Stomach (tissue), 9 donors: Measurements from ENCODE around the gene SEH1L. TPM values are rescaled to one million over a fixed set of nuclear protein-coding genes. Genes with fewer than 3 reads are reported as not detected.

ENCODE experiments used
- DNase-seq, 2 donors: peaks; one replicate each; pipeline versions ENCODE4 v3.0.0 to v3.0.0-alpha.2; 2013 to 2019
- H3K27ac ChIP-seq, 5 donors: fragments of 200-600 bp in 4 of 5; sonication (generic) in 4 of 5; one replicate each; pipeline ENCODE4 v1.5.1; 2013 to 2019; ENCODE audit warnings: mild to moderate bottlenecking in 1 of 5, moderate library complexity in 1 of 5
- H3K27me3 ChIP-seq, 3 donors: fragments of 200-600 bp; sonication (generic); one replicate each; pipeline ENCODE4 v1.5.1; 2017 to 2019; ENCODE audit warnings: mixed run types in 1 of 3
- H3K36me3 ChIP-seq, 4 donors: fragments of 200-600 bp; sonication (generic); 1 replicate in 3 of 4; 2 replicates in 1 of 4; pipeline ENCODE4 v1.5.1; 2016 to 2019
- H3K4me1 ChIP-seq, 4 donors: fragments of 200-600 bp; sonication (generic); one replicate each; pipeline ENCODE4 v1.5.1; 2016 to 2019
- H3K4me3 ChIP-seq, 4 donors: fragments of 200-600 bp; sonication (generic) in 3 of 4; one replicate each; pipeline ENCODE4 v1.5.1; 2016 to 2019; ENCODE audit warnings: mild to moderate bottlenecking in 1 of 4
- H3K9me3 ChIP-seq, 4 donors: fragments of 200-600 bp; sonication (generic); one replicate each; pipeline ENCODE4 v1.5.1; 2016 to 2019
- EP300 ChIP-seq: sonication (generic); formaldehyde crosslinking; IDR thresholded peaks from one replicate; pipeline ENCODE4 v1.6.1; 2017; ENCODE audit warnings: antibody characterized with exemption
- POLR2A ChIP-seq, 4 donors: fragments of 450-650 bp; IDR thresholded peaks; one replicate each; pipeline ENCODE4 v1.6.1; 2016; ENCODE audit warnings: antibody characterized with exemption in 4 of 4, control low read depth in 2 of 4, mild to moderate bottlenecking in 1 of 4, moderate library complexity in 1 of 4
- POLR2AphosphoS5 ChIP-seq, 3 donors: sonication (generic); formaldehyde crosslinking; IDR thresholded peaks; one replicate each; pipeline ENCODE4 v1.6.1; 2016; ENCODE audit warnings: antibody characterized with exemption in 3 of 3
- WGBS, 5 donors: extraction: QIAGEN DNeasy Blood & Tissue Kit in 3 of 5; methylation state at CpG; one replicate each; pipeline versions ENCODE4 v1.1.5 to v1.1.7; 2013 to 2018; 5-methylcytosine and 5-hydroxymethylcytosine counted together
- intact Hi-C: fragments of 100-400 bp; cut with DNase I; formaldehyde crosslinking; loops from one replicate; pipeline ENCODE4 v1.15.1; 2023; ENCODE audit warnings: low total_unique reads
- polyA plus RNA-seq, 3 donors: library from polyadenylated mRNA; stranded (reverse); fragments of 200-250 nt; gene quantifications; one replicate each; pipeline ENCODE4 v1.2.3, GENCODE V29; 2013
- total RNA-seq, 5 donors: library from RNA; depleted of rRNA; stranded (reverse); fragments of >200 nt; gene quantifications; one replicate each; pipeline versions ENCODE4 v1.1.0 to v1.2.3, GENCODE V29; 2014 to 2016
- TF ChIP-seq, protein P1 (sequence below), 7 experiments: fragments of 450-650 bp in 4 of 7; fragments of 200-600 bp in 3 of 7; sonication (generic) in 3 of 7; IDR thresholded peaks; one replicate each; pipeline ENCODE4 v1.5.1; 2016 to 2019; ENCODE audit warnings: antibody characterized with exemption in 7 of 7, control low read depth in 2 of 7, mild to moderate bottlenecking in 1 of 7
- donor health status: healthy with polysubstance abuse.
- donor health status: Bipolar disorder and iron deficiency.
- donor health status: healthy.

The SEH1L gene
- total and polyA plus RNA-seq, 8 donors, result 9.3 to 43.7 (median 18.0) TPM

DNA sequence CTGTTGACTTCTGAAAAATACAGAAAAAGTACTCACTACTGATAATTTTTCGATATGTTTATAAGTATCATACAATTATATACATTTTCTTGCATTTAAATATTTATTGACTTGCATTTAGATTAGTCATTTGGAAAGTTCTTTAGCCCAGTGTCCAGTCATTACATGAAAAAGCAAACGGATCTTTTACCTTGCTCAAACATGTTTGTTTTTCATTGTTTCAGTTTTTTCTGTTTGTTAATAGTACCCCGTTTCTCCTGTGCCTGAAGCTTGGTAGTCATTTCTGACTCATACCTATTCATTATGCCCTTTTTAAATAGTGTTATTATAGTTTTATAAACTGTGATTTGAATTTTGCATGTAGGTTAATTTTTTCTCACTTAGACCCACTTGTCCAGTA, 71.5 kb downstream of the SEH1L start:
- no peak for DNase-seq
- intact Hi-C loops, result no loop called here
- Histone ChIP-seq H3K9me3 (no peaks in the 10 kb centered on the region), H3K4me1 (peaks cover 0 to 8% (median 3%) of the 10 kb centered on the region in 4 donors), H3K4me3 (no peak overlapping the region), H3K27me3 (no peaks in the 10 kb centered on the region), H3K36me3 (peaks cover 0 to 90% (median 79%) of the 10 kb centered on the region in 4 donors), H3K27ac (no peak overlapping the region)
- TF ChIP-seq EP300 (no peak), POLR2AphosphoS5 (IDR thresholded peaks at IDR 0.05) (no peak), POLR2A (IDR thresholded peaks at IDR 0.05) (no peak)
- TF ChIP-seq, protein P1, sequence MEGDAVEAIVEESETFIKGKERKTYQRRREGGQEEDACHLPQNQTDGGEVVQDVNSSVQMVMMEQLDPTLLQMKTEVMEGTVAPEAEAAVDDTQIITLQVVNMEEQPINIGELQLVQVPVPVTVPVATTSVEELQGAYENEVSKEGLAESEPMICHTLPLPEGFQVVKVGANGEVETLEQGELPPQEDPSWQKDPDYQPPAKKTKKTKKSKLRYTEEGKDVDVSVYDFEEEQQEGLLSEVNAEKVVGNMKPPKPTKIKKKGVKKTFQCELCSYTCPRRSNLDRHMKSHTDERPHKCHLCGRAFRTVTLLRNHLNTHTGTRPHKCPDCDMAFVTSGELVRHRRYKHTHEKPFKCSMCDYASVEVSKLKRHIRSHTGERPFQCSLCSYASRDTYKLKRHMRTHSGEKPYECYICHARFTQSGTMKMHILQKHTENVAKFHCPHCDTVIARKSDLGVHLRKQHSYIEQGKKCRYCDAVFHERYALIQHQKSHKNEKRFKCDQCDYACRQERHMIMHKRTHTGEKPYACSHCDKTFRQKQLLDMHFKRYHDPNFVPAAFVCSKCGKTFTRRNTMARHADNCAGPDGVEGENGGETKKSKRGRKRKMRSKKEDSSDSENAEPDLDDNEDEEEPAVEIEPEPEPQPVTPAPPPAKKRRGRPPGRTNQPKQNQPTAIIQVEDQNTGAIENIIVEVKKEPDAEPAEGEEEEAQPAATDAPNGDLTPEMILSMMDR (IDR thresholded peaks at IDR 0.05), result no peak
- 35 to 58% (median 47%) methylated on average over 3 of the region's 3 CpGs for WGBS, 5 donors

- no peak overlapping the region for H3K27ac ChIP-seq
- intact Hi-C loops, result no loop called here
- H3K9me3 ChIP-seq, result no peaks in the 10 kb centered on the region
- H3K27me3 ChIP-seq, result no peaks in the 10 kb centered on the region
- no peak overlapping the region for H3K4me3 ChIP-seq
- peaks cover 3 to 89% (median 68%) of the 10 kb centered on the region in 4 donors for H3K36me3 ChIP-seq
- TF ChIP-seq EP300 (no peak), POLR2A (IDR thresholded peaks at IDR 0.05) (no peak), POLR2AphosphoS5 (IDR thresholded peaks at IDR 0.05) (no peak)
- TF ChIP-seq, protein P1 (IDR thresholded peaks at IDR 0.05), result no peak
- peaks cover 0 to 17% (median 8%) of the 10 kb centered on the region in 4 donors for H3K4me1 ChIP-seq
- no peak for DNase-seq
These were observed 74.8 kb downstream of the SEH1L start for GRCh38 chr18:13022644-13023043.

DNA sequence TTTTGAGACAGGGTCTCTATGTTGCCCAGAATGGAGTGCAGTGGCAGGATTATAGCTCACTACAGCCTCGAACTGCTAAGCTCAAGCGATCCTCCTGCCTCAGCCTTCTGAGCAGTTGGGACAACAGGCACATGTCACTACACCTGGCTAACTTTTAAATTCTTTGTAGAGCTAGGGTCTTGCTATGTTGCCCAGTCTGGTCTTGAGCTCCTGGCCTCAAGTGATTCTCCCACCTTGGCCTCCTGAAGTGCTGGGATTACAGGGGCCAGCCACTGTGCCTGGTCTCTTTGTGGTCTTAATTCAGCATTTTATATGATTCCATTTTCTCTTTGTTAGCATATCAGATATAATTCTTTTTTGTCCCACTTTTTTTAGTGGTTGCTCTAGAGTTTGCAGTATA, 77.4 kb downstream of the SEH1L start:
- H3K36me3 ChIP-seq, result peaks cover 7 to 83% (median 61%) of the 10 kb centered on the region in 4 donors
- H3K27ac ChIP-seq, result no peak overlapping the region
- no peak for DNase-seq
- H3K4me1 ChIP-seq, result peaks cover 0 to 10% (median 7%) of the 10 kb centered on the region in 4 donors
- H3K9me3 ChIP-seq, result no peaks in the 10 kb centered on the region
- intact Hi-C loops, result no loop called here
- no peak for TF ChIP-seq POLR2AphosphoS5 (IDR thresholded peaks at IDR 0.05)
- no peak for TF ChIP-seq EP300
- TF ChIP-seq, protein P1 (IDR thresholded peaks at IDR 0.05), result no peak
- TF ChIP-seq POLR2A (IDR thresholded peaks at IDR 0.05), result no peak
- no peaks in the 10 kb centered on the region for H3K27me3 ChIP-seq
- 95 to 100% (median 98%) methylated on average over 2 of the region's 2 CpGs for WGBS, 5 donors
- H3K4me3 ChIP-seq, result no peak overlapping the region

GRCh38 chr18:13026583-13027270, 78.9 kb downstream of the SEH1L start:
- H3K27ac ChIP-seq, result no peak overlapping the region
- TF ChIP-seq EP300 (no peak), POLR2AphosphoS5 (IDR thresholded peaks at IDR 0.05) (no peak), POLR2A (IDR thresholded peaks at IDR 0.05) (no peak)
- TF ChIP-seq, protein P1 (IDR thresholded peaks at IDR 0.05), result no peak
- H3K27me3 ChIP-seq, result no peaks in the 10 kb centered on the region
- H3K4me1 ChIP-seq, result peaks cover 0 to 10% (median 7%) of the 10 kb centered on the region in 4 donors
- H3K9me3 ChIP-seq, result no peaks in the 10 kb centered on the region
- intact Hi-C loops, result no loop called here
- DNase-seq, result no peak
- no peak overlapping the region for H3K4me3 ChIP-seq
- peaks cover 7 to 84% (median 67%) of the 10 kb centered on the region in 4 donors for H3K36me3 ChIP-seq
- WGBS, 5 donors, result 40 to 64% (median 57%) methylated on average over 3 of the region's 3 CpGs
